Liver (tissue), 9 donors: ENCODE results near the gene NOTO. TPM values are rescaled to one million over a fixed set of nuclear protein-coding genes. Genes with fewer than 3 reads are reported as not detected.

ENCODE experiments used
- DNase-seq: peaks from one replicate; pipeline ENCODE4 v3.0.0-alpha.2; 2017; ENCODE audit warnings: low spot score
- H3K27ac ChIP-seq, 2 donors: one replicate each; pipeline ENCODE4 v1.7.0; 2013; ENCODE audit warnings: inconsistent platforms in 2 of 2, low read length in 2 of 2, control low read depth in 1 of 2, low read depth in 1 of 2, mild to moderate bottlenecking in 1 of 2
- H3K27me3 ChIP-seq, 4 donors: one replicate each; pipeline versions ENCODE4 v1.6.1 to v1.7.0; 2013; ENCODE audit warnings: low read length in 3 of 4, inconsistent platforms in 1 of 4, mild to moderate bottlenecking in 1 of 4, moderate library complexity in 1 of 4; ENCODE audit not compliant: control insufficient read depth in 4 of 4, insufficient read depth in 4 of 4
- H3K36me3 ChIP-seq, 4 donors: one replicate each; pipeline versions ENCODE4 v1.6.1 to v1.7.0; 2013; ENCODE audit warnings: low read length in 3 of 4, mild to moderate bottlenecking in 3 of 4, low read depth in 1 of 4, moderate library complexity in 1 of 4; ENCODE audit not compliant: control insufficient read depth in 4 of 4, insufficient read depth in 3 of 4
- H3K4me1 ChIP-seq, 4 donors: one replicate each; pipeline versions ENCODE4 v1.6.1 to v1.7.0; 2013; ENCODE audit warnings: low read length in 3 of 4, mild to moderate bottlenecking in 3 of 4, moderate library complexity in 1 of 4; ENCODE audit not compliant: control insufficient read depth in 4 of 4, insufficient read depth in 4 of 4
- H3K4me3 ChIP-seq, 3 donors: one replicate each; pipeline versions ENCODE4 v1.6.1 to v1.7.0; 2013; ENCODE audit warnings: low read length in 3 of 3, control low read depth in 1 of 3, low read depth in 1 of 3, mild to moderate bottlenecking in 1 of 3
- H3K9ac ChIP-seq, 2 donors: one replicate each; pipeline ENCODE4 v1.7.0; 2013; ENCODE audit warnings: low read length in 2 of 2, mild to moderate bottlenecking in 2 of 2, moderate library complexity in 2 of 2, control low read depth in 1 of 2, low read depth in 1 of 2
- H3K9me3 ChIP-seq, 4 donors: one replicate each; pipeline versions ENCODE4 v1.6.1 to v1.7.0; 2013; ENCODE audit warnings: low read length in 3 of 4; ENCODE audit not compliant: control insufficient read depth in 4 of 4
- CTCF ChIP-seq: fragments of 150-350 bp; IDR thresholded peaks from 2 replicates; pipeline ENCODE4 v1.5.1; 2017; ENCODE audit warnings: improper control_type of control experiment, low read depth, low read length; ENCODE audit not compliant: missing input control
- EGR1 ChIP-seq, 2 donors: IDR thresholded peaks; 2 replicates each; pipeline ENCODE4 v1.6.1; 2016 to 2018; ENCODE audit warnings: antibody characterized with exemption in 2 of 2, low read depth in 2 of 2
- FOXA1 ChIP-seq: IDR thresholded peaks from 2 replicates; pipeline ENCODE4 v1.6.1; 2016; ENCODE audit warnings: antibody characterized with exemption
- FOXA2 ChIP-seq: IDR thresholded peaks from 2 replicates; pipeline ENCODE4 v1.6.1; 2016; ENCODE audit warnings: antibody characterized with exemption
- GABPA ChIP-seq, 2 donors: IDR thresholded peaks in 1 of 2; conservative IDR thresholded peaks in 1 of 2; 2 replicates each; pipeline ENCODE4 v1.6.1; 2016; ENCODE audit warnings: antibody characterized with exemption in 2 of 2, mild to moderate bottlenecking in 1 of 2, moderate library complexity in 1 of 2
- HNF4A ChIP-seq, 2 donors: conservative IDR thresholded peaks; 2 replicates each; pipeline ENCODE4 v1.6.1; 2016; ENCODE audit warnings: antibody characterized with exemption in 2 of 2, mild to moderate bottlenecking in 2 of 2
- HNF4G ChIP-seq: IDR thresholded peaks from 2 replicates; pipeline ENCODE4 v1.6.1; 2016; ENCODE audit warnings: antibody characterized with exemption
- MAX ChIP-seq: IDR thresholded peaks from 2 replicates; pipeline ENCODE4 v1.6.1; 2016; ENCODE audit warnings: antibody characterized with exemption
- NR2F2 ChIP-seq: IDR thresholded peaks from 2 replicates; pipeline ENCODE4 v1.6.1; 2016; ENCODE audit warnings: antibody characterized with exemption
- RXRA ChIP-seq, 2 donors: IDR thresholded peaks; 2 replicates each; pipeline ENCODE4 v1.6.1; 2017 to 2018; ENCODE audit warnings: antibody characterized with exemption in 2 of 2, mild to moderate bottlenecking in 1 of 2
- SP1 ChIP-seq: IDR thresholded peaks from 2 replicates; pipeline ENCODE4 v1.6.1; 2018; ENCODE audit warnings: antibody characterized with exemption, mild to moderate bottlenecking
- TAF1 ChIP-seq: conservative IDR thresholded peaks from 2 replicates; pipeline ENCODE4 v1.6.1; 2016; ENCODE audit warnings: antibody characterized with exemption, mild to moderate bottlenecking
- YY1 ChIP-seq: IDR thresholded peaks from 2 replicates; pipeline ENCODE4 v1.6.1; 2016; ENCODE audit warnings: antibody characterized with exemption, mild to moderate bottlenecking
- ZBTB33 ChIP-seq: IDR thresholded peaks from 2 replicates; pipeline ENCODE4 v1.6.1; 2016; ENCODE audit warnings: antibody characterized with exemption
- WGBS: extraction: QIAGEN DNeasy Blood & Tissue Kit; methylation state at CpG from one replicate; pipeline ENCODE4 v1.1.7; 2013; 5-methylcytosine and 5-hydroxymethylcytosine counted together
- polyA plus RNA-seq, 2 donors: library from polyadenylated mRNA; stranded (reverse) in 1 of 2; unstranded in 1 of 2; fragments of 200-250 nt in 1 of 2; fragments of >200 nt in 1 of 2; fragmentation: Nextera tagmentation in 1 of 2; extraction: Ambion mirVana in 1 of 2; gene quantifications; one replicate each; pipeline versions ENCODE4 v1.2.1 to v1.2.3, GENCODE V29; 2013 to 2015
- total RNA-seq, 2 donors: library from RNA; depleted of rRNA; stranded (reverse); fragments of >200 nt; gene quantifications; one replicate each; pipeline ENCODE4 v1.2.3, GENCODE V29; 2014
- TF ChIP-seq, protein P1 (sequence below): IDR thresholded peaks from 2 replicates; pipeline ENCODE4 v1.6.1; 2016; ENCODE audit warnings: antibody characterized with exemption, mild to moderate bottlenecking
- TF ChIP-seq, protein P2 (sequence below): IDR thresholded peaks from 2 replicates; pipeline ENCODE4 v1.6.1; 2016; ENCODE audit warnings: antibody characterized with exemption
- donor health status: healthy.
- donor health status: healthy.
- donor health status: healthy.
- donor health status: healthy.
- donor health status: healthy.

NOTO gene
- total and polyA plus RNA-seq, 4 donors, result not detected

DNA sequence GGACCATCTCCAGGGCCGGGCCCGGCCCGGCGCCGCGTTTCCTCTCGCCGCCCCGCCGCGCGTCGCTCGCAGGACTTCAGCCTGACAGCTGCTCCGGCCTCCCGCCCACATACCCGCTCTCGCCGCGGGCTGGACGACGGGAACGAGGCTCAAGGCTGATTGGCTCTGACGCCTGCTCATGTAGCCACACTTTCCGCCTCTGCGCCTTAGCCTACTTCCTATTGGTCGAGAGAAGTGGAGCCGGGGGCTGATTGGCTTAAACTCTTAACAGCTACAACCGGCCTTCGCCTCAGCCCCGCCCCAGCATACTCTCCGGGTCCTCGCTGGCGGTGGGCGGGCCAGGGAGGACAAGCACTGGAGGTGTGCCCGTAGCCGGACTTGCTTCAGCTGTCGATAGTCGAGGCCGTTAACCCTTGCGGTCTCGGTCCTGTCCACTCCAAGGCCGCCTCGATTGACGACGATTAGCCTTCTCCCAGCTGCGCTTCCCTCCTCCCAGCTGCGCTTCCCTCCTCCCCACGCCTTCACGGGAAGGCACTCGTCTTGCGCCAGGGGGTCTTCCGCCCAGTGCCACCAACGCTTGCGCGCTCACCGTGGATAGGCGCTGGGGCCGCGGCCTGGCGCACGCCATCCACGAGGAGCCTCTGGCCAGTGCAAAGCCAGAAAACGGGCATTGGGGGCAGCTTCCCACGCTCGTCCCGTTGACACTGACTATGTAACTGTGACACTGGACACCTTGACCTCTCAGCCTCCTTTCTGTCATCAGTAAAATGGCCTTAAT lies 31.0 kb downstream of the NOTO start, which contains the start of gene PRADC1:
PRADC1 (minus strand) TSS at position 86 of the 778 bp plus-strand sequence; CDS start at position 7, 79 bp downstream.
- H3K36me3 ChIP-seq, result peaks cover 3 to 16% (median 8%) of the 10 kb centered on the region in 4 donors
- WGBS, result under 1% methylated on average over 67 of the region's 67 CpGs
- no peaks in the 10 kb centered on the region for H3K27me3 ChIP-seq
- peak within 1 kb of the TSS; percentile 86 to 97 (median 87) for H3K4me3 ChIP-seq
- peaks cover 2 to 25% (median 19%) of the 10 kb centered on the region in 4 donors for H3K4me1 ChIP-seq
- TF ChIP-seq RXRA (IDR thresholded peaks at IDR 0.05), result peak; percentile 34 to 39
- peak; percentile 40 for TF ChIP-seq NR2F2
- peak in 1 of 2 donors; percentile 62 for TF ChIP-seq EGR1 (IDR thresholded peaks at IDR 0.05; ENCODE audit: low read depth in 2 of 2)
- peak in 1 of 2 donors; percentile 31 for TF ChIP-seq HNF4A (conservative IDR thresholded peaks at IDR 0.05)
- TF ChIP-seq CTCF, result no peak
- TF ChIP-seq SP1, result peak; percentile 98
- TF ChIP-seq HNF4G, result no peak
- TF ChIP-seq GABPA (IDR thresholded peaks at IDR 0.05 in 1 of 2, conservative IDR thresholded peaks at IDR 0.05 in 1 of 2), result peak in 1 of 2 donors; percentile 63
- peak; percentile 76 for TF ChIP-seq YY1
- TF ChIP-seq, protein P1, sequence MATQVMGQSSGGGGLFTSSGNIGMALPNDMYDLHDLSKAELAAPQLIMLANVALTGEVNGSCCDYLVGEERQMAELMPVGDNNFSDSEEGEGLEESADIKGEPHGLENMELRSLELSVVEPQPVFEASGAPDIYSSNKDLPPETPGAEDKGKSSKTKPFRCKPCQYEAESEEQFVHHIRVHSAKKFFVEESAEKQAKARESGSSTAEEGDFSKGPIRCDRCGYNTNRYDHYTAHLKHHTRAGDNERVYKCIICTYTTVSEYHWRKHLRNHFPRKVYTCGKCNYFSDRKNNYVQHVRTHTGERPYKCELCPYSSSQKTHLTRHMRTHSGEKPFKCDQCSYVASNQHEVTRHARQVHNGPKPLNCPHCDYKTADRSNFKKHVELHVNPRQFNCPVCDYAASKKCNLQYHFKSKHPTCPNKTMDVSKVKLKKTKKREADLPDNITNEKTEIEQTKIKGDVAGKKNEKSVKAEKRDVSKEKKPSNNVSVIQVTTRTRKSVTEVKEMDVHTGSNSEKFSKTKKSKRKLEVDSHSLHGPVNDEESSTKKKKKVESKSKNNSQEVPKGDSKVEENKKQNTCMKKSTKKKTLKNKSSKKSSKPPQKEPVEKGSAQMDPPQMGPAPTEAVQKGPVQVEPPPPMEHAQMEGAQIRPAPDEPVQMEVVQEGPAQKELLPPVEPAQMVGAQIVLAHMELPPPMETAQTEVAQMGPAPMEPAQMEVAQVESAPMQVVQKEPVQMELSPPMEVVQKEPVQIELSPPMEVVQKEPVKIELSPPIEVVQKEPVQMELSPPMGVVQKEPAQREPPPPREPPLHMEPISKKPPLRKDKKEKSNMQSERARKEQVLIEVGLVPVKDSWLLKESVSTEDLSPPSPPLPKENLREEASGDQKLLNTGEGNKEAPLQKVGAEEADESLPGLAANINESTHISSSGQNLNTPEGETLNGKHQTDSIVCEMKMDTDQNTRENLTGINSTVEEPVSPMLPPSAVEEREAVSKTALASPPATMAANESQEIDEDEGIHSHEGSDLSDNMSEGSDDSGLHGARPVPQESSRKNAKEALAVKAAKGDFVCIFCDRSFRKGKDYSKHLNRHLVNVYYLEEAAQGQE, result peak; percentile 36
- TF ChIP-seq TAF1, result peak; percentile 25
- H3K27ac ChIP-seq, result peak within 1 kb of the TSS; percentile 90 to 95
- no peaks in the 10 kb centered on the region for H3K9me3 ChIP-seq
- H3K9ac ChIP-seq, result peak within 1 kb of the TSS; percentile 61 to 83
- peak; percentile 97 for DNase-seq

DNA sequence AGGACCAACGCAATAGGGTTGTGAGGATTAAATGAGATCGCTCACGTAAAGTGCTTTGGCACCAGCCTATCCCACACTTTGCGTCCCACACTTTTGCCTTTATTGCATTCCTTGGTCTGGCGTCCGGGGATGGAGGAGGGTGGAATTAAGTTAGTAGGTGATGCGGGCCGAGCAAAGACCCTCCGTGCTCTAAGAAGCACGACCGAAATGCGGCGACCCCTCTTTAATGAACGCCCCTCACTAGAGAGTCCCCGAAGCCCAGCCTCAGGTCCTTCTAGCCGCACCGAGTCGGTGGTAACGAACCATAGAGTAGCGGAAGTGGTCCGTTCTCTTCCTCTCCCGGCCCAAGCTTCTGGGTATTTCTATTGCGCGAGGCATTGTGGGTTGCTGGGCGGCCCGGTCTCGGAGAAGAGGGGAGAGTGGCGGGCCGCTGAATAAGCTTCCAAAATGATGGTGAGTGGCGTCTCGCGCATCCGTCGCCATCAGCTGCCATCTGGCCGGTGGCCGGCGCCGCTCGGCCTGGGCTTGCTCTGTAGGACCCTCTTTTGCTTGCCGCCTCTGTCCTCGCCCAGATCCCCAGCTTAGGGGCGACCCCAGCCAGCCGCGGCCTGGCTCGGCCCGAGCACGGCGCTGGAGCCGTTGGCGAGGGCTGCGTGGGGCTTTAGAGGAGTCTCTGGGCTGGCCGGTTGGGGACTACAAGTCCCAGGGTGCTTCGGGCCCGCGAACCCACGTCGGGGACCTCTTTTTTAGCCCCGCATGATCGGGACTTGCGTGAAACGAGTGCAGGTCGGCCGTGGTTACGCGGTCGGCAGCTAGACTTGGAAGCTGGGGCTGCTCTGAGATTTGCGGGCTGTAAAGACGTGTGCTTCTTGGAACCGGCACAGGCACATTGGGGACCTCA lies 31.8 kb downstream of the NOTO start, which contains the start of gene CCT7:
CCT7 (plus strand) TSS at position 377 of the 901 bp plus-strand sequence; CDS start at position 448, 71 bp downstream.
- Histone ChIP-seq H3K9ac (peak within 1 kb of the TSS; percentile 88 to 91), H3K9me3 (no peaks in the 10 kb centered on the region), H3K27me3 (no peaks in the 10 kb centered on the region), H3K27ac (peak within 1 kb of the TSS; percentile 90 to 95), H3K36me3 (peaks cover 0 to 11% (median 5%) of the 10 kb centered on the region in 4 donors), H3K4me1 (peaks cover 2 to 26% (median 19%) of the 10 kb centered on the region in 4 donors), H3K4me3 (peak within 1 kb of the TSS; percentile 86 to 97 (median 87))
- under 1% methylated on average over 69 of the region's 69 CpGs for WGBS
- DNase-seq, result peak; percentile 84
- TF ChIP-seq ZBTB33, result peak; percentile 69
- no peak for TF ChIP-seq FOXA1
- TF ChIP-seq GABPA (IDR thresholded peaks at IDR 0.05 in 1 of 2, conservative IDR thresholded peaks at IDR 0.05 in 1 of 2), result peak; percentile 82 to 93
- peak; percentile 66 for TF ChIP-seq MAX
- peak; percentile 94 for TF ChIP-seq TAF1
- TF ChIP-seq FOXA2, result no peak
- TF ChIP-seq SP1, result peak; percentile 59
- TF ChIP-seq, protein P1, result peak; percentile 92
- TF ChIP-seq RXRA (IDR thresholded peaks at IDR 0.05), result peak; percentile 15 to 32
- TF ChIP-seq, protein P2, sequence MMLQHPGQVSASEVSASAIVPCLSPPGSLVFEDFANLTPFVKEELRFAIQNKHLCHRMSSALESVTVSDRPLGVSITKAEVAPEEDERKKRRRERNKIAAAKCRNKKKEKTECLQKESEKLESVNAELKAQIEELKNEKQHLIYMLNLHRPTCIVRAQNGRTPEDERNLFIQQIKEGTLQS, result no peak
- TF ChIP-seq YY1, result peak; percentile 93
